Measurements from ENCODE around the gene TMA16. TPM values are rescaled to one million over a fixed set of nuclear protein-coding genes. Genes with fewer than 3 reads are reported as not detected.

Gene TMA16
- total and polyA plus RNA-seq, 2 of the 8 experiments (the other 6 are each of a cell fraction or from before 2014, with no cell fraction given), result 8.0 to 64.2 TPM

GRCh38 chr4:163494360-163495241 lies at the start of gene TMA16 (continued):
- TF ChIP-seq TBP (IDR thresholded peaks at IDR 0.05; ENCODE audit: low read depth, low read length) (peak; percentile 96), SP4 (IDR thresholded peaks at IDR 0.05; ENCODE audit: low read length) (no peak; the same call in none of the 2 replicates), SP1 (IDR thresholded peaks at IDR 0.05; ENCODE audit: low read depth, low read length) (peak; percentile 74), KDM5A (IDR thresholded peaks at IDR 0.05; ENCODE audit: low read length) (peak; percentile 61), RNF2 (IDR thresholded peaks at IDR 0.05; ENCODE audit: borderline replicate concordance, low read depth, low read length, missing control alignments, poor library complexity, severe bottlenecking) (no peak), MAFK (IDR thresholded peaks at IDR 0.05; ENCODE audit: low read depth, low read length) (no peak), CHD1 (IDR thresholded peaks at IDR 0.05; ENCODE audit: low read depth, low read length) (no peak), TEAD4 (IDR thresholded peaks at IDR 0.05; ENCODE audit: low read depth, low read length) (no peak), ATF3 (IDR thresholded peaks at IDR 0.05; ENCODE audit: insufficient read depth, low read depth, low read length) (no peak), POLR2AphosphoS5 (IDR thresholded peaks at IDR 0.05; ENCODE audit: low read depth, low read length) (peak; percentile 92), RAD21 (IDR thresholded peaks at IDR 0.05 in 1 of 2, conservative IDR thresholded peaks at IDR 0.05 in 1 of 2; ENCODE audit: low read depth in 2 of 2, low read length in 2 of 2) (0 out of 4 replicates have a peak, but pooled peaks of 1 of the 2 experiments have one; percentile 9), NANOG (IDR thresholded peaks at IDR 0.05; ENCODE audit: insufficient read depth, low read depth, low read length, poor library complexity, severe bottlenecking) (no peak), SAP30 (IDR thresholded peaks at IDR 0.05; ENCODE audit: insufficient read depth, insufficient replicate concordance, low read length) (peak; percentile 38), SRF (IDR thresholded peaks at IDR 0.05; ENCODE audit: low read depth, low read length) (peak; percentile 60; the same call in 1 of the 2 replicates), PHF8 (conservative IDR thresholded peaks at IDR 0.05; ENCODE audit: low read depth, low read length) (peak; percentile 95), MAX (IDR thresholded peaks at IDR 0.05) (peak; percentile 96), SIN3A (conservative IDR thresholded peaks at IDR 0.05 in 1 of 2, IDR thresholded peaks at IDR 0.05 in 1 of 2; ENCODE audit: low read depth in 1 of 2, low read length in 2 of 2) (peak in 1 of 2 experiments; percentile 71; a peak in 1 of 4 replicates), CREB1 (IDR thresholded peaks at IDR 0.05) (peak; percentile 73), SUZ12 (IDR thresholded peaks at IDR 0.05; ENCODE audit: low read length) (no peak), ATF2 (IDR thresholded peaks at IDR 0.05; ENCODE audit: low read length) (peak; percentile 65; the same call in 1 of the 2 replicates)
